Stimulated activated CD8-positive, alpha-beta memory T cell treated with anti-CD3 and anti-CD28 coated beads, Interleukin-7, amount 100 ng/mL, for 48 hours (primary cell): ENCODE results near the gene SOBP.

Experiments
- DNase-seq, 2 donors: peaks; one replicate each; pipeline ENCODE4 v3.0.0-alpha.2; 2020; ENCODE audit warnings: low read depth in 1 of 2; ENCODE audit errors: extremely low read depth in 1 of 2

Gene SOBP

DNA sequence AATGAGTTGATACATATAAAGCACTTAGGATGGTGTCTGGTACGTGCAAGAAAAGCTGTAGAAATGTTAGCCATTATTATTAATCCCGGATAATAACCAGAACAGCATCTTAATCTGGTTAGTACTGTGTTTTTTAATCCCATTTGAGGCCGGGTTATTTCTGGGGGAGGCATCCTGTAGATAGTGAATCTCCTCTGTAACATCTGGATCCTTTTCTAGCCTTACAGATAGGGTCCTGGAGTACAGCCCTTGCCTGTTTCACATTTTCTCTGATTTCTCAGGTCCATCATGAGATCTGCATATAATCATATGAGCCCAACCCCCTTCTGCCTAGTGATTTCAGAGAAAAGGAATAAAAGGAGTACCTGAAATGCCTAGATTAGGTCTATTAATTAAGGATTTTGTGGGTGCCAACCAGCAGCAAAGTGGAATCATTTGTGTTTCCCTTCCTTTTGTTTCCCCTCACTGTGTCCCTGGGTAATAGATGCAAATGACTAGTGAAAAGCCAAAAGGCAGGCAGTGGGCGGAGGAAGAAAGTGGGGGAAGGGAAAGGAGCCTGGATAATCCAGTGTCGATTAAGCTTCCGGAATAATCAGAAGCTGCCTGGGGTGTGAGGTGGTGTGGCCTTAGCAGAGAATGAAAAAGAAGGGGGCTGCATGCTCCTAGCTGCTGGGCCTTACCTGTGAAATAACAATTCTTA, 88.9 kb downstream of the SOBP start:
- no peak for DNase-seq

DNA sequence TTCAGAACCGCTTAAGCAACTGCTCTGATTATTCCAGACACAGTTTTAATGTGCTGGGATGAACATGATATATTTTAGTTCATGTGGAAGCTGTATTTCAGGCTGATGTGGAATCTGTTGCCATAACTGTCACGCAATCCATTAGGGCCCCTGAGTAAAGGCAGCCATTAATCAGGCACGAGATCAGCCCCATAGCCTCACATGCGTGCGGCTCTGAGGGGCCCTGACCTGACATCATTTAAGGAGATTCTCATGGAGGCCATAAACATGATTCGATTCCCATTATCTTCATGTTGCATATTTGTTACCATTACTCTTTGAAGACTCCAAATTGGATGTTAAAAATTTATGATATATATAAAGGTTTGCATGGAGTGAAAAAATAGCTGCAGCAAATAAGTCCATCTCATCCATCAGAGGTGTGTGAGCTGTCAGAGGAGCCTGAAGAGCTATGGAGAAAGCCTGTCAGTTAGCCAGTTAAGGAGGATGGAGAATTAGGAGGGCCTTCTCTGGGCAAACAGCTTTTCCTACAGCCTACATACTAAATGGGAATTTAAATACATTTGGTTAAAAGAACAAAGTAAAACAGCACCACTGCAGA, 89.6 kb downstream of the SOBP start:
- DNase-seq, result no peak

- no peak for DNase-seq
Observed at GRCh38 chr6:107582086-107582485, 92.2 kb downstream of the SOBP start.

DNA sequence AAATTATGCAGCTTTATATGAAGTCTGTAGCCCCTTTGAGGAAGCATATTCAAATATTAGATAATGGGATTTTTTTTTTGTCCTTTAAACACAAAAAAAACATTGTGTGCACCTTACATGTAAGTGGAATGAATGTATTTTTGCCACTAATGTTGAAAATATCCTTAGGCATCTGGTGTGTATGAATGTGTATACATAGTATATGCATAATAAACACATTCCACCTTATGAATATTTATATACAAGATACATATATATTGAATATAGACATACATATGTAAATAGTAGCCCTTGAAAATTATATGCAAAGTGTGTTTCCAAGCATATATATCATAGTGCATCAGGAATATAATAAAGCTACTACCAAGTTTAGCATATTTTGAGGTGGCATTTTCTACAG, 94.8 kb downstream of the SOBP start:
- no peak for DNase-seq

DNA sequence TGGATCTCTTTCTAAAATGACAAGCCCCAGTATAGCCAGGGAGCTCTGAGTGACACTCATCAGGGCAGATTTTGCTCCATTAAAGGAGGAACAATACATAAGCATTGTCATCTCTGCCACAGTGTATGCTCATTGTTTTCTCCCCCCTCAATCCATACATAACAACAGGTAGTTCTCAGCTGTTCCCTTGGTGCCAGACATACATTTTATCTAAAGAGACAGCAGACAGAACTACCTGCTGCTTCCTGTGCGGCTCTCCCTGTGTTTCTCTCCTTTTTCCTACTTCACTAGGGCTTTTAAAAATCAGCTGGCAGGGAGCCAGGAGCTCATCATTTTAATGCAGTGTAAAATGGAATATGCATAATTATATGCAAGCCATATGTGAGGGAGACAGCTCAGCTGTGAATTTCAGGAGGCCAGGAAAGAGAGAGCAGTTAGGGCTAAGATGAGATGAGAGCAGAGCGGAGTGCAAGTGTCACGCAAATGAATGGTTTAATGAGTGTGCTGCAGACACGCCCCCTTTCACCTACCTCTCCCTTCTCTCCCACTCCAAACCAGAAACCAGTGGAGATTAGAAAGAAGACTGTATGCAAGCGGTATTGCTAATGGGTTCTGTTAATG, 96.0 kb downstream of the SOBP start:
- DNase-seq, result no peak

- DNase-seq, result no peak
Observed at GRCh38 chr6:107587451-107587850, 97.5 kb downstream of the SOBP start.

DNA sequence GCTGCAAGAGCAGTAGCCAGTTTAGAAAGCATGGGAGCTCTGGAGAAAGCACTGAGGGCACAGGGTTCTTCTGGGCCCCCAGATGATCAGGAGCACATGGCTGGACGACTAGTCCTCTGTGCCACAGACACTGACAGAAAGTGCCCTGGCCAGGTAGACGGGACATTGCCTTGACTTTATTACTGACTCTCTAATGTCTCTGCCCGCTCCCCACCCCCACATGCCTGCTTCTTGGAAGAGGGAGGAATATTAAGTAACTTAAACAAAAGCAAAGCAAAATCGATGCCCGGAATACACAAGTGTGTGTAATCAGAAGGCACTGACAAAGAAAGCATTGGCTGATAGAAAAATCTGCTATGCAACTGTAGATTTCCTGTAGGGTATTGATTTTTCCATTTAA, 99.3 kb downstream of the SOBP start:
- no peak for DNase-seq

DNA sequence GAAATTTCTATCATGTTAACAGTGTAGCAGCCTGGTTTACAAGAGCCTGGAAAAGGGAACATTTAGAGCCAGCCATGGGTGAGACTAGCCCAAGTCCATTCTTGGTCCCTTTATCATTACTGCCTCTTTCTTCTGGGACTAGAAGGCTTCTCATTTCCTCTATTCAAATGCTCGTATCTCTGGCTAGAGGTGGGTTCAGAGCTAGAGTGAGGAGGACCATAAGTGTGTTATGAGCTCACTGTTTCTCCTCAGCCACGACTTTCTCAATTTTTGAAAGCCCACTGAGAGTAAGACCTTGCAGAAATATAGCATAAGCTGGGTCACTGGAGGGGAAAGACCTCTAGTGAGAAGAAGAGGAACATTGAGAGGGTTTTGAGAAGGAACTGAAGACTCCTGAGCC, 100.0 kb downstream of the SOBP start:
- no peak for DNase-seq

GRCh38 chr6:107590378-107590777, 100.5 kb downstream of the SOBP start:
- no peak for DNase-seq

- DNase-seq, result no peak
Observed at GRCh38 chr6:107591346-107591745, 101.4 kb downstream of the SOBP start.

DNA sequence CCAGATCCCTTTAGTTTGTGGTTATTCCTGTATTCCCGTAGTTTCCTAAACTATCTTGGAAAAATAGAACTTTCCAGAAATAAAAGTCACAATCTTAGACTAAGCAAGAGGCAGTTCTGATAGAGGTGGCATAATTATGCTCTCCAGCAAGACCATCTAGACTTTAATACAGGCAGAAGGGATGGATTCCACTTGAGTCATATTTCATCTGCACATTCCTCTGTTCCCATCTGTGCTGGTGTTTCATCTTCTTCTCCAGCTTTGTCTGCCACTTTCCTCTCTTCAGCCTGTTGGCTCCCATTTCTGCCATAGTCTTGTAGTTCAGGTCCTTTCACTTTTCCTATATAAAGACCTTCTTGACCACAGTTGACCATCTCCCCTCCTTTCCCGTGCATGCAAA, 102.9 kb downstream of the SOBP start:
- no peak for DNase-seq

DNA sequence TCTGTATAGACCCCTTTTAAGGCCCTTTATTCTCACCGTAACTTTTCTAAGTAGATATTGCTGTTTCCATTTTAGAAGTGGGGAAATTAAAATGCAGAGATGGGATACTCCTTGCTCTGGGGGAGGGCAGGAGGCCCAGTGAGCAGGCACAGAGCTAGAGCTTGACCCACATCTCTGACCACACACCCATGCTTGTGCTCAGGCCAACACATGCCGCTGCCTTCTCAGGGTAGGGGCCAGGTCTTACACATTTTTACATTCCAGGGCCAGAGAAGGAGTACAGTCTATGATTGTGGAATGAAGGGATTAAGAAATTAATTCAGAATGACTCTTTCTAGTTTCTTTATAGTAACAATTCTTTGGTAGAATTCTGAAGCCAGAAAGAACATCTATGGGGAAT, 104.8 kb downstream of the SOBP start:
- no peak for DNase-seq

DNA sequence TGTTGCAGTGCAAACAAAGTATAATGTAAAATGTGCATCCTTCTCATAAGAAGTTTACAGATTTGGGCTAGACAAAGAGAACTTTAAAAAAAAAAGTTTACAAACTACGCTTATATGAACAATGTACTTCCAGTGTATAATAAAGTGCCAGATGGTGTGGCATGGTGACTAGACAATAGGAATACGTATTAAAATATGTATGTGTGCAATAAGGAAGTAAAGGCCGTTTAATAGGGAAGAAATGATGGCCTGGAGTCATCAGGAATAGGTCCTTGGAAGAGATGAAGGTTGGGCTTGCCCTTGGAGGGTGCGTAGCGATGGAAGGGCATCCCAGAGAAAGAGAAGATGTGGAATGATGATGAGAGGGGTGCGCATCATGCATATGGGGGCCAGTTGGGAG, 108.2 kb downstream of the SOBP start:
- DNase-seq, result no peak

DNA sequence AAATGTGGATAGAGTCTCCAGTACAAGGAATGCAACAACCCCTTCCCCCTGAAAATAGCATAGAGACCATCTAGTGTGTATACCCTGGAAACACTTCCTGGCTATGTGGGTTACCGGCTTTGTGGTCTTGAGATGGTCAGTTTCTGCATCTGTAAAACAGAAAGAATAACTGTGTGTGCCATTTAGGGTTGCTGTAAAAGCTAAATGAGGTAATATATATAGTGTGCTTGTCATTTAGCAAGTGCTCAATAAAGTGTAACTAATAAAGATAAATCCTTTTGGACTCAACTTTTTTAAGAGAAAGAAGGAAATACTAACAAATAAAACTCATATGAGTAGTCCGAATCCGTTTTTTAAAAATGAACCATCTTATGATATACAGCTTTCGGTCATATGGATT, 109.1 kb downstream of the SOBP start:
- no peak for DNase-seq

GRCh38 chr6:107600121-107600520, 110.2 kb downstream of the SOBP start:
- DNase-seq, result no peak

DNA sequence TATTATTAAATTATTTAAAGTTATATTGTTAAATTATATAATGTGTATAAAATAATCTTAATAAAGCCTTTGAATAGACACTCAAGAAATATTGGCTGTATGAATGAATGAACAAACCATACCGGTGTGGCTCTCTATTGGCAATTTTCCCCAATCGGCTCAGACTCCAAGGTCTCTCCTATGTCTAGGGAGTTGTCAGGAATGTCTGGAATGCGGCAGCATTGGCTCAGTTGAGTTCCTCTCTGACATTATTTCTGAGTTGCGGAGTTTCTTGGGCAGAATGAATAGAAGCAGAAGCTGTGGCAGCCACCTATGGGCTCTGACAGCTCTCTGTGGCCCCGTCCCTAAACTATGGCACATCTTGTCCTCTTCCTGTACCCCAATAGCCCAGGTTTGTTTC, 111.0 kb downstream of the SOBP start:
- no peak for DNase-seq

- no peak for DNase-seq
Observed at GRCh38 chr6:107601406-107601805, 111.5 kb downstream of the SOBP start.

- no peak for DNase-seq
Observed at GRCh38 chr6:107602321-107603005, 112.5 kb downstream of the SOBP start.

DNA sequence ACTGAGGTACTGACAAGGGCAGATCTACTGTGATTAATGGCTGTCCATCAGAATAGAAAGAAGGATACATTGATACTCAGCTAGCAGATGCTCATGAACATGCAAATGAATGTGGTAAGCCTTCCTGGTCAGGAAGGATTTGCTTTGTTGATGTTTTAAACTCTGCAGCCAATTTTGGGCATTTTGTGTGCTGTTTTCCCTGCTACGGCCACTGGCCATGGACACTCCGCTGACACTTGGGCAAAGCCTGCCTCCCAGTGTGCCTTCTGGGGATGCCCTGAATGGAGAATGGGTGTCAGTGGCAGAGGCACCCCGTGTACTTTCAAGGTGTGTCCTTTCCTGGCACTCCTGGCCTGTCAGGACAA, 113.1 kb downstream of the SOBP start:
- no peak for DNase-seq

- DNase-seq, result no peak
Observed at GRCh38 chr6:107604549-107604948, 114.6 kb downstream of the SOBP start.

- DNase-seq, result no peak
Observed at GRCh38 chr6:107606407-107606806, 116.5 kb downstream of the SOBP start.

DNA sequence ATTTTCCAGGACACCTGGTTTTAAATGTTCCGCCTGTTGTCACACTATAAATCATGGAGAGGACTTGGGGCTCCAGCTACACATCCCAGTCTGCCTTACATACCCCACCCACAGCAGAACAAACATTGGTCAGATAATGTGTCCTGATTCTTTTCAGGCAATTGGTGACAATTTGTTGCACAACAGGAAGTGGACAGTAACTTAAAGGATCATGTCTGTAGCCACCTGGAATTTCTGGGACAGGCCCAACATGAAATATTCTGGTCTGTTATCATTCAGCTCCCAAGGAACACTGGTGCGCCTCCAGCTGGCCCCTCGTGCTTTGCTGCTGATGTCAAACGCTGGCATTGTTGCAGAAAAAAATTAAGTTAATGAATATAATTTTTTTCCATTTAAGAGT, 117.2 kb downstream of the SOBP start:
- no peak for DNase-seq
